NCI-H345 treated with DMSO at 0.1 percent for 48 hours (cell line): ENCODE data around the gene GPR180.
"Not testable (repeated sequence)": the region's sequence is repeated elsewhere in the genome, so short reads cannot be mapped to it uniquely, and the experiment has no call there.

Source experiments
- DNase-seq: peaks from one replicate; lab custom pipeline; 2025; ENCODE audit not compliant: unreplicated experiment; lab: John Stamatoyannopoulos, UW

Gene GPR180

GRCh38 chr13:94595950-94596574, 5.6 kb upstream of the GPR180 start, which contains the start of gene TGDS:
TSS of gene TGDS (minus strand) at chr13:94596152. CDS start at chr13:94596136, 16 bp downstream.
- peak; percentile 88 for DNase-seq

- no peak for DNase-seq
Observed at GRCh38 chr13:94596575-94596971, 5.1 kb upstream of the GPR180 start.

GRCh38 chr13:94598281-94598680, 3.4 kb upstream of the GPR180 start:
- no peak for DNase-seq

GRCh38 chr13:94599877-94600276, 1.8 kb upstream of the GPR180 start:
- DNase-seq, result no peak

GRCh38 chr13:94602467-94602866, 810 bp downstream of the GPR180 start:
- no peak for DNase-seq

- no peak for DNase-seq
Observed at GRCh38 chr13:94607056-94607455, 5.4 kb downstream of the GPR180 start.

- no peak for DNase-seq
Observed at GRCh38 chr13:94607939-94608338, 6.3 kb downstream of the GPR180 start.

- DNase-seq, result no peak
Observed at GRCh38 chr13:94608586-94608985, 6.9 kb downstream of the GPR180 start.

GRCh38 chr13:94609196-94609595, 7.5 kb downstream of the GPR180 start:
- DNase-seq, result no peak

GRCh38 chr13:94610475-94610874, 8.8 kb downstream of the GPR180 start:
- no peak for DNase-seq

GRCh38 chr13:94612050-94612449, 10.4 kb downstream of the GPR180 start:
- DNase-seq, result no peak

- no peak for DNase-seq
Observed at GRCh38 chr13:94613051-94613450, 11.4 kb downstream of the GPR180 start.

GRCh38 chr13:94617389-94618000, 15.8 kb downstream of the GPR180 start:
- peak; percentile 16 for DNase-seq

- peak; percentile 52 for DNase-seq
Observed at GRCh38 chr13:94620286-94620896, 18.7 kb downstream of the GPR180 start.

- DNase-seq, result no peak
Observed at GRCh38 chr13:94622344-94622743, 20.7 kb downstream of the GPR180 start.

GRCh38 chr13:94623316-94623715, 21.7 kb downstream of the GPR180 start:
- DNase-seq, result no peak

- DNase-seq, result no peak
Observed at GRCh38 chr13:94630858-94631257, 29.2 kb downstream of the GPR180 start.

- no peak for DNase-seq
Observed at GRCh38 chr13:94632226-94632980, 30.7 kb downstream of the GPR180 start.

- DNase-seq, result not testable (repeated sequence)
Observed at GRCh38 chr13:94636096-94636495, 34.4 kb downstream of the GPR180 start.

GRCh38 chr13:94636942-94637578, 35.4 kb downstream of the GPR180 start:
- no peak for DNase-seq

- not testable (repeated sequence) for DNase-seq
Observed at GRCh38 chr13:94637677-94638076, 36.0 kb downstream of the GPR180 start.
